A549 (cell line): ENCODE measurements around the gene MUC4.

Source experiments
- E2F6 ChIP-seq: IDR thresholded peaks from 2 replicates; pipeline ENCODE4 v1.6.1; 2012; ENCODE audit warnings: low read depth, borderline replicate concordance
- MAFK ChIP-seq: fragments of 450-650 bp; IDR thresholded peaks from 2 replicates; pipeline ENCODE4 v1.6.1; 2014; ENCODE audit not compliant: partially characterized antibody
- RAD21 ChIP-seq, 2 experiments: fragments of >200 bp in 1 of 2; sonication (Bioruptor Twin) in 1 of 2; formaldehyde crosslinking in 1 of 2; IDR thresholded peaks in 1 of 2; conservative IDR thresholded peaks in 1 of 2; 2 replicates in 1 of 2; 3 replicates in 1 of 2; pipeline ENCODE4 v1.6.1; 2012 to 2018; ENCODE audit warnings: inconsistent platforms in 1 of 2

GRCh38 chr3:195800240-195800639, 11.5 kb downstream of the MUC4 start:
- no peak for TF ChIP-seq MAFK
- TF ChIP-seq RAD21 (conservative IDR thresholded peaks at IDR 0.05 in 1 of 2, IDR thresholded peaks at IDR 0.05 in 1 of 2): no peak
- TF ChIP-seq E2F6: no peak
